HS-5 (cell line): ENCODE results near the gene SCN4A.
"Not testable (repeated sequence)": the region's sequence is repeated elsewhere in the genome, so short reads cannot be mapped to it uniquely, and the experiment has no call there.

ENCODE experiments used
- DNase-seq: peaks from one replicate; pipeline ENCODE4 v3.0.0-alpha.2; 2012; ENCODE audit warnings: low read depth

SCN4A gene

GRCh38 chr17:63984651-63985386, 12.1 kb upstream of the SCN4A start:
- peak; percentile 60 for DNase-seq

GRCh38 chr17:63984236-63984635, 11.5 kb upstream of the SCN4A start:
- no peak for DNase-seq

GRCh38 chr17:63983320-63983719, 10.6 kb upstream of the SCN4A start:
- no peak for DNase-seq

- DNase-seq: not testable (repeated sequence)
Observed at GRCh38 chr17:63982641-63983040, 9.9 kb upstream of the SCN4A start.

GRCh38 chr17:63978272-63979200, 5.8 kb upstream of the SCN4A start:
- DNase-seq: no peak

GRCh38 chr17:63976702-63977101, 4.0 kb upstream of the SCN4A start:
- DNase-seq: no peak

GRCh38 chr17:63975541-63976092, 2.9 kb upstream of the SCN4A start:
- DNase-seq: no peak

- DNase-seq: peak; percentile 63
Observed at GRCh38 chr17:63974594-63975192, 2.0 kb upstream of the SCN4A start.

- DNase-seq: no peak
Observed at GRCh38 chr17:63973930-63974593, 1.3 kb upstream of the SCN4A start.

- DNase-seq: no peak
Observed at GRCh38 chr17:63973247-63973646, 529 bp upstream of the SCN4A start.

GRCh38 chr17:63969278-63969677, 3.4 kb downstream of the SCN4A start:
- DNase-seq: no peak

GRCh38 chr17:63967953-63968352, 4.8 kb downstream of the SCN4A start:
- no peak for DNase-seq

- no peak for DNase-seq
Observed at GRCh38 chr17:63966646-63967264, 6.0 kb downstream of the SCN4A start.

- no peak for DNase-seq
Observed at GRCh38 chr17:63963123-63963522, 9.6 kb downstream of the SCN4A start.

- DNase-seq: no peak
Observed at GRCh38 chr17:63962298-63962744, 10.4 kb downstream of the SCN4A start.

- DNase-seq: no peak
Observed at GRCh38 chr17:63961355-63962212, 11.1 kb downstream of the SCN4A start.

GRCh38 chr17:63960430-63960829, 12.3 kb downstream of the SCN4A start:
- no peak for DNase-seq

- no peak for DNase-seq
Observed at GRCh38 chr17:63960006-63960405, 12.7 kb downstream of the SCN4A start.

GRCh38 chr17:63956296-63956920, 16.3 kb downstream of the SCN4A start:
- DNase-seq: no peak

- DNase-seq: no peak
Observed at GRCh38 chr17:63955791-63956190, 16.9 kb downstream of the SCN4A start.
